SK-N-SH treated with all-trans-retinoic acid at 6 μM for 48 hours (cell line): ENCODE data around the gene OSBPL2.

Source experiments
- ATAC-seq: fragments of 200-7000 bp; cut with Tn5 transposase; 3 replicates; pipeline ENCODE4 v1.9.1; 2020; ENCODE audit warnings: mild to moderate bottlenecking, moderate library complexity
- ARNTL ChIP-seq: fragments of 450-650 bp; formaldehyde crosslinking; IDR thresholded peaks from 2 replicates; pipeline ENCODE4 v1.5.0; 2020; ENCODE audit warnings: low read depth, mild to moderate bottlenecking, moderate library complexity, borderline replicate concordance
- BACH2 ChIP-seq: fragments of 250-450 bp; sonication (Bioruptor Pico); IDR thresholded peaks from 2 replicates; pipeline ENCODE4 v1.9.0; 2021; ENCODE audit warnings: mild to moderate bottlenecking, borderline replicate concordance
- GLIS3 ChIP-seq: fragments of 250-450 bp; sonication (Bioruptor Pico); IDR thresholded peaks from 2 replicates; pipeline ENCODE4 v1.5.0; 2020; ENCODE audit warnings: mild to moderate bottlenecking, moderate library complexity
- OSR1 ChIP-seq: fragments of 250-450 bp; sonication (Bioruptor Pico); IDR thresholded peaks from 2 replicates; pipeline ENCODE4 v1.8.0; 2022; ENCODE audit warnings: moderate library complexity, mild to moderate bottlenecking, inconsistent platforms
- PPARA ChIP-seq: fragments of 250-450 bp; sonication (Bioruptor Pico); IDR thresholded peaks from 2 replicates; pipeline ENCODE4 v1.5.0; 2020; ENCODE audit warnings: mild to moderate bottlenecking, borderline replicate concordance
- RARB ChIP-seq: fragments of 250-450 bp; sonication (Bioruptor Pico); IDR thresholded peaks from 2 replicates; pipeline ENCODE4 v1.8.0; 2021; ENCODE audit warnings: mild to moderate bottlenecking, moderate library complexity
- SNAI2 ChIP-seq: fragments of 250-450 bp; sonication (Bioruptor Pico); IDR thresholded peaks from 2 replicates; pipeline ENCODE4 v1.5.0; 2020; ENCODE audit warnings: mild to moderate bottlenecking, moderate library complexity
- TCF4 ChIP-seq: fragments of 250-450 bp; sonication (Bioruptor Pico); IDR thresholded peaks from 2 replicates; pipeline ENCODE4 v1.8.0; 2021; ENCODE audit warnings: mild to moderate bottlenecking, moderate library complexity, borderline replicate concordance
- TOX ChIP-seq: fragments of 250-450 bp; sonication (Bioruptor Pico); IDR thresholded peaks from 2 replicates; pipeline ENCODE4 v1.8.0; 2021; ENCODE audit warnings: mild to moderate bottlenecking, moderate library complexity, borderline replicate concordance
- ZC3H10 ChIP-seq: fragments of 250-450 bp; sonication (Bioruptor Pico); IDR thresholded peaks from 2 replicates; pipeline ENCODE4 v1.5.1; 2021; ENCODE audit warnings: mild to moderate bottlenecking, moderate library complexity
- ZFP3 ChIP-seq: fragments of 250-450 bp; sonication (Bioruptor Pico); IDR thresholded peaks from 2 replicates; pipeline ENCODE4 v1.5.0; 2020; ENCODE audit warnings: mild to moderate bottlenecking, moderate library complexity
- ZFP30 ChIP-seq: fragments of 450-650 bp; formaldehyde crosslinking; IDR thresholded peaks from 2 replicates; pipeline ENCODE4 v1.5.0; 2022; ENCODE audit warnings: mild to moderate bottlenecking, moderate library complexity
- ZNF565 ChIP-seq: fragments of 450-650 bp; formaldehyde crosslinking; conservative IDR thresholded peaks from 2 replicates; pipeline ENCODE4 v1.5.0; 2020; ENCODE audit warnings: low read depth, mild to moderate bottlenecking, moderate library complexity
- ZNF70 ChIP-seq: fragments of 450-650 bp; formaldehyde crosslinking; IDR thresholded peaks from 2 replicates; pipeline ENCODE4 v1.5.0; 2020; ENCODE audit warnings: mild to moderate bottlenecking, moderate library complexity
- ZNF8 ChIP-seq: fragments of 450-650 bp; formaldehyde crosslinking; IDR thresholded peaks from 2 replicates; pipeline ENCODE4 v1.5.0; 2020; ENCODE audit warnings: mild to moderate bottlenecking, moderate library complexity
- TF ChIP-seq, protein P1 (sequence below): fragments of 250-450 bp; sonication (Bioruptor Pico); IDR thresholded peaks from 2 replicates; pipeline ENCODE4 v1.5.1; 2021; ENCODE audit warnings: mild to moderate bottlenecking, moderate library complexity
- TF ChIP-seq, protein P2 (sequence below): fragments of 250-450 bp; sonication (Bioruptor Pico); IDR thresholded peaks from 2 replicates; pipeline ENCODE4 v1.5.1; 2020; ENCODE audit warnings: low read depth, mild to moderate bottlenecking, moderate library complexity
- TF ChIP-seq, protein P3 (sequence below): fragments of 250-450 bp; sonication (Bioruptor Pico); IDR thresholded peaks from 2 replicates; pipeline ENCODE4 v1.8.0; 2020; ENCODE audit warnings: mild to moderate bottlenecking, moderate library complexity, borderline replicate concordance
- TF ChIP-seq, protein P4 (sequence below): fragments of 250-450 bp; sonication (Bioruptor Pico); IDR thresholded peaks from 2 replicates; pipeline ENCODE4 v1.8.0; 2021; ENCODE audit warnings: low read depth, mild to moderate bottlenecking, moderate library complexity, borderline replicate concordance
- TF ChIP-seq, protein P5 (sequence below): fragments of 250-450 bp; sonication (Bioruptor Pico); IDR thresholded peaks from 2 replicates; pipeline ENCODE4 v1.5.0; 2020; ENCODE audit warnings: mild to moderate bottlenecking, moderate library complexity

The OSBPL2 gene

DNA sequence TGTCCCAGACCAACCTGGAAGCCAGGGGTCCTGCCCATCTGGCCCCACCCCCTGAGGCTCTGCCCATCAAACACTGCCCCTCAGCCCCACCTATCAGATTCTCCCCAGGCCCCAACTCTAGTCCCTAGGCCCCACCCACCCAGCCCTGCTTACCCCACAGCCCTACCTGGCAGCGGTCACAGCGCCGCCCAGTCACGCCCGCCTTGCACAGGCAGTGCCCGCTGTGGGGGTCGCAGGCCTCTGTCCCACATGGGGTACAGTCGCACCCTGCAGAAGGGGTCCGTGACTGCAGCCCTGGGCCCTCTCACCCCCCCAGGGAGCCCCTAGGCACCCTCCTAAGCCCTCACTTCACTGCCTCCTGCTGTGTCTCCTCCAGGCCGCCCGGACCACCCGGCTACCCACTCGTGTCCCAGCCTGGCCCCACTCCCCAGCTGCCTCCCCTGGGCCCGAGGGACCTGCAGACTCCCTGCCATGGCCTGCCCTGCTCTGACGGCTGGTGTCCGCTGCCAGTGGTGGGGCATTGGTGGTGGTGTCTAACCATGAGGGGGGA is 84.2 kb downstream of the OSBPL2 start:
- ATAC-seq, result no peak
- TF ChIP-seq ZC3H10 (CRISPR knock-in tag) (no peak), GLIS3 (no peak), ZNF8 (CRISPR knock-in tag) (no peak), OSR1 (CRISPR knock-in tag) (no peak), SNAI2 (CRISPR knock-in tag) (no peak), TCF4 (CRISPR knock-in tag) (no peak), TOX (CRISPR knock-in tag) (no peak), ARNTL (CRISPR knock-in tag) (no peak), RARB (no peak), BACH2 (no peak)
- TF ChIP-seq, protein P1, sequence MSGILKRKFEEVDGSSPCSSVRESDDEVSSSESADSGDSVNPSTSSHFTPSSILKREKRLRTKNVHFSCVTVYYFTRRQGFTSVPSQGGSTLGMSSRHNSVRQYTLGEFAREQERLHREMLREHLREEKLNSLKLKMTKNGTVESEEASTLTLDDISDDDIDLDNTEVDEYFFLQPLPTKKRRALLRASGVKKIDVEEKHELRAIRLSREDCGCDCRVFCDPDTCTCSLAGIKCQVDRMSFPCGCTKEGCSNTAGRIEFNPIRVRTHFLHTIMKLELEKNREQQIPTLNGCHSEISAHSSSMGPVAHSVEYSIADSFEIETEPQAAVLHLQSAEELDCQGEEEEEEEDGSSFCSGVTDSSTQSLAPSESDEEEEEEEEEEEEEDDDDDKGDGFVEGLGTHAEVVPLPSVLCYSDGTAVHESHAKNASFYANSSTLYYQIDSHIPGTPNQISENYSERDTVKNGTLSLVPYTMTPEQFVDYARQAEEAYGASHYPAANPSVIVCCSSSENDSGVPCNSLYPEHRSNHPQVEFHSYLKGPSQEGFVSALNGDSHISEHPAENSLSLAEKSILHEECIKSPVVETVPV, result no peak
- TF ChIP-seq, protein P2, sequence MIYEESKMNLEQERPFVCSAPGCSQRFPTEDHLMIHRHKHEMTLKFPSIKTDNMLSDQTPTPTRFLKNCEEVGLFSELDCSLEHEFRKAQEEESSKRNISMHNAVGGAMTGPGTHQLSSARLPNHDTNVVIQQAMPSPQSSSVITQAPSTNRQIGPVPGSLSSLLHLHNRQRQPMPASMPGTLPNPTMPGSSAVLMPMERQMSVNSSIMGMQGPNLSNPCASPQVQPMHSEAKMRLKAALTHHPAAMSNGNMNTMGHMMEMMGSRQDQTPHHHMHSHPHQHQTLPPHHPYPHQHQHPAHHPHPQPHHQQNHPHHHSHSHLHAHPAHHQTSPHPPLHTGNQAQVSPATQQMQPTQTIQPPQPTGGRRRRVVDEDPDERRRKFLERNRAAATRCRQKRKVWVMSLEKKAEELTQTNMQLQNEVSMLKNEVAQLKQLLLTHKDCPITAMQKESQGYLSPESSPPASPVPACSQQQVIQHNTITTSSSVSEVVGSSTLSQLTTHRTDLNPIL, result no peak
- TF ChIP-seq, all 23 proteins: peak for 0

DNA sequence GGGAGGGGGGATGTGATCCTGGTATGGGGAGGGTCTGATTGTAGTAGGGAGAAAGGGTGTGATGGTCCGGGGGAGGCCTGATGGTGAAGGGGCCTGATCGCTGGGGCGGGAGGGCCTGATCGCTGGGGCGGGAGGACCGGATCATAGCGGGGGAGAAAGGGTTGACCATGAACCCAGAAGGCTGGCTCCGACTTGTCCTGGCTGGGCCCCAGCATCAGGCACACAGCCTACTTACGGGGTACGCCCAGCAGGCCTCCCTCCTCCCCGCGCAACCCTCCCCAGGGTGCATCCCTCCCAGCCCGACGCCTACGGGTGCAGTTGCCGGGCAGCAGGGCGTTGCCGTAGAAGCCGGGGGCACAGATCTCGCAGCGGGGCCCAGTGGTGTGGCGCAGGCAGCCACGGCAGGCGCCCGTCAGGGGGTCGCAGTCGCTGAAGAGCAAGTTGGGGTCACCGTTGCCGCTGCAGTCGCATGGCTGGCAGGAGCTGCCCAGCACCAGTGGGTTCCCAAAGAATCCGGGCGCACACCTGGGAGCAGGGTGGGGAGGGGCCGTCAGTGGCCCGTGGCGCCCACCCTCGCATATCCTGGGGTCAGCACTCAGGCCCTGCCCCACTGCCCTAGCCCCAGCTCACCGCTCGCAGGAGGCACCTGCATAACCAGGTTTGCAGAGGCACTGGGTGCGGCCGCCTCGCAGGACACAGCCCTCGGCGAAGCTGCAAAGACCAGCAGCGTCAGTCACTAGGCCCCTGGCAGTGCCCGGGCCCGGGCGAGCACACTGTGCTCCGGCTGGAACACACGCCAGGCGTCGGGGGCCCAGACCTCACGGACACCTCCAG is 85.0 kb downstream of the OSBPL2 start:
- TF ChIP-seq, protein P1, result no peak
- no peak for TF ChIP-seq ZNF565 (CRISPR knock-in tag)
- no peak for TF ChIP-seq ZNF70 (CRISPR knock-in tag)
- TF ChIP-seq, protein P3, sequence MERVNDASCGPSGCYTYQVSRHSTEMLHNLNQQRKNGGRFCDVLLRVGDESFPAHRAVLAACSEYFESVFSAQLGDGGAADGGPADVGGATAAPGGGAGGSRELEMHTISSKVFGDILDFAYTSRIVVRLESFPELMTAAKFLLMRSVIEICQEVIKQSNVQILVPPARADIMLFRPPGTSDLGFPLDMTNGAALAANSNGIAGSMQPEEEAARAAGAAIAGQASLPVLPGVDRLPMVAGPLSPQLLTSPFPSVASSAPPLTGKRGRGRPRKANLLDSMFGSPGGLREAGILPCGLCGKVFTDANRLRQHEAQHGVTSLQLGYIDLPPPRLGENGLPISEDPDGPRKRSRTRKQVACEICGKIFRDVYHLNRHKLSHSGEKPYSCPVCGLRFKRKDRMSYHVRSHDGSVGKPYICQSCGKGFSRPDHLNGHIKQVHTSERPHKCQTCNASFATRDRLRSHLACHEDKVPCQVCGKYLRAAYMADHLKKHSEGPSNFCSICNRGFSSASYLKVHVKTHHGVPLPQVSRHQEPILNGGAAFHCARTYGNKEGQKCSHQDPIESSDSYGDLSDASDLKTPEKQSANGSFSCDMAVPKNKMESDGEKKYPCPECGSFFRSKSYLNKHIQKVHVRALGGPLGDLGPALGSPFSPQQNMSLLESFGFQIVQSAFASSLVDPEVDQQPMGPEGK (CRISPR knock-in tag), result no peak
- TF ChIP-seq ZFP30 (CRISPR knock-in tag), result no peak
- TF ChIP-seq, protein P4, sequence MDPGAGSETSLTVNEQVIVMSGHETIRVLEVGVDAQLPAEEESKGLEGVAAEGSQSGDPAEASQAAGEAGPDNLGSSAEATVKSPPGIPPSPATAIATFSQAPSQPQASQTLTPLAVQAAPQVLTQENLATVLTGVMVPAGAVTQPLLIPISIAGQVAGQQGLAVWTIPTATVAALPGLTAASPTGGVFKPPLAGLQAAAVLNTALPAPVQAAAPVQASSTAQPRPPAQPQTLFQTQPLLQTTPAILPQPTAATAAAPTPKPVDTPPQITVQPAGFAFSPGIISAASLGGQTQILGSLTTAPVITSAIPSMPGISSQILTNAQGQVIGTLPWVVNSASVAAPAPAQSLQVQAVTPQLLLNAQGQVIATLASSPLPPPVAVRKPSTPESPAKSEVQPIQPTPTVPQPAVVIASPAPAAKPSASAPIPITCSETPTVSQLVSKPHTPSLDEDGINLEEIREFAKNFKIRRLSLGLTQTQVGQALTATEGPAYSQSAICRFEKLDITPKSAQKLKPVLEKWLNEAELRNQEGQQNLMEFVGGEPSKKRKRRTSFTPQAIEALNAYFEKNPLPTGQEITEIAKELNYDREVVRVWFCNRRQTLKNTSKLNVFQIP (CRISPR knock-in tag), result no peak
- TF ChIP-seq SNAI2 (CRISPR knock-in tag), result no peak
- no peak for TF ChIP-seq TCF4 (CRISPR knock-in tag)
- TF ChIP-seq ZFP3, result no peak
- no peak for TF ChIP-seq PPARA (CRISPR knock-in tag)
- TF ChIP-seq, protein P5, sequence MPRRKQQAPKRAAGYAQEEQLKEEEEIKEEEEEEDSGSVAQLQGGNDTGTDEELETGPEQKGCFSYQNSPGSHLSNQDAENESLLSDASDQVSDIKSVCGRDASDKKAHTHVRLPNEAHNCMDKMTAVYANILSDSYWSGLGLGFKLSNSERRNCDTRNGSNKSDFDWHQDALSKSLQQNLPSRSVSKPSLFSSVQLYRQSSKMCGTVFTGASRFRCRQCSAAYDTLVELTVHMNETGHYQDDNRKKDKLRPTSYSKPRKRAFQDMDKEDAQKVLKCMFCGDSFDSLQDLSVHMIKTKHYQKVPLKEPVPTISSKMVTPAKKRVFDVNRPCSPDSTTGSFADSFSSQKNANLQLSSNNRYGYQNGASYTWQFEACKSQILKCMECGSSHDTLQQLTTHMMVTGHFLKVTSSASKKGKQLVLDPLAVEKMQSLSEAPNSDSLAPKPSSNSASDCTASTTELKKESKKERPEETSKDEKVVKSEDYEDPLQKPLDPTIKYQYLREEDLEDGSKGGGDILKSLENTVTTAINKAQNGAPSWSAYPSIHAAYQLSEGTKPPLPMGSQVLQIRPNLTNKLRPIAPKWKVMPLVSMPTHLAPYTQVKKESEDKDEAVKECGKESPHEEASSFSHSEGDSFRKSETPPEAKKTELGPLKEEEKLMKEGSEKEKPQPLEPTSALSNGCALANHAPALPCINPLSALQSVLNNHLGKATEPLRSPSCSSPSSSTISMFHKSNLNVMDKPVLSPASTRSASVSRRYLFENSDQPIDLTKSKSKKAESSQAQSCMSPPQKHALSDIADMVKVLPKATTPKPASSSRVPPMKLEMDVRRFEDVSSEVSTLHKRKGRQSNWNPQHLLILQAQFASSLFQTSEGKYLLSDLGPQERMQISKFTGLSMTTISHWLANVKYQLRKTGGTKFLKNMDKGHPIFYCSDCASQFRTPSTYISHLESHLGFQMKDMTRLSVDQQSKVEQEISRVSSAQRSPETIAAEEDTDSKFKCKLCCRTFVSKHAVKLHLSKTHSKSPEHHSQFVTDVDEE (CRISPR knock-in tag), result no peak
- ATAC-seq, result no peak
